GM18519 (cell line): ENCODE results near the gene DNAL1.
"Not testable (repeated sequence)": the region's sequence is repeated elsewhere in the genome, so short reads cannot be mapped to it uniquely, and the experiment has no call there.

Experiments used
- ATAC-seq: cut with Tn5 transposase; IDR thresholded peaks from one replicate; pipeline ENCODE4 v1.9.1; 2021; ENCODE audit warnings: mild to moderate bottlenecking, moderate library complexity; ENCODE audit not compliant: unreplicated experiment, low FRiP score

The DNAL1 gene

DNA sequence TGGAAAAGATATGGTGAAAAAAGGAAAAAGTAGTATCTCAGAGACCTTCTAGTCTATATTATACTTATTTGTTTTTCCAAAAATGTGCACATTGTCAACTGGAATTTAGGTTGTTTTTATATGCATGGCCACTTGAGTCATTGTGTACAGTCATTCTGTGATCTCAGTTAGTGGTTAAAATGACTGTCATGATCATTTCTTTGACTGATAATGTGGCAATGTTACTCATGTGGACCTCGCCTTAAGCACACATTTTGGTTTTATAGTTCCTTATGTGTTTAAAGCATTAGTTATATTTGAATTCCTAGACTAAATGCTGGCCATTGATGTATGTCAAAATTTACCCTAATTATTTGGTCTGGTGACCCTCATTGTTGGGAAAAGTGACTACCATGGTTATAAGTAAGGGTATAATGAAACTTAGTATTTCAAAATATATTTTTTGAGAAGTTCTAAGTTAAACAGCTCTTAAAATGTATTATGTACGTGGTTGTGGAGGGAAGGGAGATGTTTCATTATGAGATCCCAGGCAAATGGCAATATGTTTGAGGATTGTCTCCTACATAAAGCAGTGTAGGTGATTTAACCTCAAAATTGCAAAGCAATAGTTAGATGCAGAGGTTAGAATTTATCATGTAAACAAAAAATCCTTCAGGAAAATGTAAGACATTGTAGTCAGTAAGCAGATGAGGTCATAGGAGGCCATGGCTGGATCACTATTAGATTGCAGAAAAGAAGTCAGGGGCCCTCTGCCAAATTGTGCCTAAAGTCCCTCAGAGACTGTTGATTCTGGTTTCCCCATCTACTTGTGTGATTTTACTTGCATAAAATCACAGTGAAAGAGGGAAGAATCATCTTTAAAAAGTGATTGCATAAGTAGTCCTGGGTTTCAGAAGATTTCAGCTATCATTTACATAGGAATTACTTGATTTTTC, 51.9 kb downstream of the DNAL1 start:
- ATAC-seq, result peak; percentile 76

- ATAC-seq, result no peak
These were observed 55.5 kb downstream of the DNAL1 start for GRCh38 chr14:73700325-73700724.

DNA sequence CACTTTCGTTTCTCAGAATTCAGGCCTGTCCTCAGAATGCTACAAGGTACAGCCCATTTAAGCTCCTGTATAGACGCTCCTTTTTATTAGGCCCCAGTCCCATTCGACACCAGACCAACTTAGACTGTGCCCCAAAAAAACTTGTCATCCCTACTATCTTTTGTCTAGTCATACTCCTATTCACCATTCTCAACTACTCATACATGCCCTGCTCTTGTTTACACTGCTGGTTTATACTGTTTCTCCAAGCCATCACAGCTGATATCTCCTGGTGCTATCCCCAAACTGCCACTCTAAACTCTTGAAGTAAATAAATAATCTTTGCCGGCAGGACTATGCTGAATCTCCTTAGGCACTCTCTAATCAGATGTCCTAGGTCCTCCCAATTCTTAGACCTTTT, 63.3 kb downstream of the DNAL1 start:
- ATAC-seq, result not testable (repeated sequence)

- ATAC-seq, result no peak
These were observed 65.2 kb downstream of the DNAL1 start for GRCh38 chr14:73709904-73710469.

DNA sequence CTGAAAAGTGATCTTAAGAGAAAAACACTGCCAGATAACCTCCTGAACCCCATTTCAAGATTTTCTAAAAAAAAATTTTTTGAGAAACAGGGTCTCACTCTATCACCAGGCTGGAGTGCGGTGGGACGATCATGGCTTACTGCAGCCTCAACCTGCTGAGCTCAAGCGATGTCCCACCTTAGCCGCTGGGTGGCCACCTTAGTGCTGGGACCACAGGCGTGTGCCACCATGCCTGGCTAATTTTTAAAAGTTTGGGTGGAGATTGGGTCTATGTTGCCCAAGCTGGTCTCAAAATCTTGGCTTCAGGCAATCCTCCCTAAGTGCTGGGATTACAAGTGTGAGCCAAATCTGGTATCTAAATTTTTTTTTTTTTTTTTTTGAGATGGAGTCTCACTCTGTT, 66.0 kb downstream of the DNAL1 start:
- ATAC-seq, result no peak

DNA sequence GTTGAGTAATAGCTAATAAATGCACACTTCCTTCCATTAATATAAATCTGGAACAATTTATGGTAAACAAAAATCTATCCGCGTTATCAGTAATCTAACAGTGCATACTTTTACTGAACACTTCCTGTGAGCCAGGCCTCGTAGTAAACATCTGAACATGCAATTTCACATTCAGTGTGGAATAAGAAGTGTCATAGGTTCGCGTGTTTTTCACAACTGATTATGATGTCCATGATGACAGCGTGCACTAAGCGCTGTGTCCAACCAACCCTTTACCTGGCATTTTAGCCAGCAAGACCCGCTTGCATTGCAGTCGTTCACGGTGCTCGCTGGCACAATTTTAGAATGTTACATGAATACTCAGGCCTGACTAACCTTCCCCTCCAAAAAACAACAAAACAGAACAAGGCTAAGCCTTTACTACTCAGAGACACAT, 67.3 kb downstream of the DNAL1 start:
- no peak for ATAC-seq

DNA sequence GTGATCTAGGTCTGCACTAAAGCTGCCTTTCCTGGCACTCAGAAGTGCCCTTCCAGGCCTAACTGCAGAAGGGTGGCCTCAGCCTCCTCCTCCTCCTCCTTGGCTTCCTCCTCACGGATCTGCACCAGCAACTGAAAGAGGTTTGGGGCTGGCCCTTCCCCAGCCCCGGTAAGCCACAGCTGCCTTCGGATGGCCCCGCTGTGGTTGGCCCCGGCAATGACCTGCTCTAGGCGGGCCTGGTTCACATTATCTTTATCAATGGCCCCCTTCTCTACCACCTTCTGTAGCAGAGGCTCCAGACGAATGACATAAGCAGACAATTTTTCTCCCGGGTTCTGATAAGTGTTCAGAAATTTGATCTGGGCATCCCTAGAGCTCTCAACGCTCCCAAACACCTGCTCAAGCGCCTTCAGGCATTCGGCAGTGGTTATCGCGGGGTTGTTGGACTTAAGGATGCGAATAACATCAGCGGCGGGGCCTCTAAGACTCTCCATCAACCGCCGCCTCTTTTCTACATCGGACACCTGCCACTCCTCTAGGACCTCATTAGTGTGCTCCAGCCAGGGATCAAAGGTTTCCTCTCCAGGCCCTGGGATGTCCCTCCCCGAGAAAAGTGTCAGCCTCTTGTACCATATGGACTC, 67.9 kb downstream of the DNAL1 start:
- ATAC-seq, result no peak

DNA sequence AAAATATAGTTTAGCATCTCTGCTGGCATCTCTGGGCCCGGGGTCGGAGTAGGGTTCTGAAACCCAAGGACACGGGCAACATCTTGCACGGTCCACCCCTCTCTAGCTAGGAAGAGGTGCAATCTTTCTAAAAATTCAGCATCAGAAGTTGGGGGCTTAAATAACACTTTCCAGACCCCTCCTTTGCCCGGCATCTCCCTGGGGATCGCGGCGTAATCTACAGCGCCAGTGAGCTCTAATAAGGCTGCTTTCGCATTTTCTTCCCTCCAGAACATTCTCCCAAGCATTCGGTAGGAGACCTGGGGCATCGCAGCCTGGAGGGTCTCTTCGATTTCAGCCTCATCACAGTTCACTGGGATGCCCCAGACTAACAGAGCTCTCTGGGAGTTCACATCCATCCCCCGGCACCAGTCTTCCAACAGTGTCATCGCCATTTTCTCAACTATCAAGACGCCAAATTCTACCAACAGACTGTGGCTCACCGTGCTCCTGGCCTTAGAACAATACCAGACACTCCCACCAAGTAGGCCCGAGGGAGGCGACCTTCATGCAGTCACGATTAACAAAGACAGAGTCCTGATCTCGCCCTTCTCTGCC, 68.5 kb downstream of the DNAL1 start:
- peak; percentile 4 for ATAC-seq

- peak; percentile 46 for ATAC-seq
These were observed 69.2 kb downstream of the DNAL1 start, which contains the start of gene PNMA1 for GRCh38 chr14:73713803-73714655. Gene PNMA1, minus strand, starts transcription at chr14:73714384. Its CDS starts 745 bp downstream, at chr14:73713639.

GRCh38 chr14:73714656-73715081, 69.9 kb downstream of the DNAL1 start:
- no peak for ATAC-seq

- no peak for ATAC-seq
These were observed 70.9 kb downstream of the DNAL1 start for GRCh38 chr14:73715707-73716106.

- ATAC-seq, result no peak
These were observed 72.5 kb downstream of the DNAL1 start for GRCh38 chr14:73717266-73717665.

DNA sequence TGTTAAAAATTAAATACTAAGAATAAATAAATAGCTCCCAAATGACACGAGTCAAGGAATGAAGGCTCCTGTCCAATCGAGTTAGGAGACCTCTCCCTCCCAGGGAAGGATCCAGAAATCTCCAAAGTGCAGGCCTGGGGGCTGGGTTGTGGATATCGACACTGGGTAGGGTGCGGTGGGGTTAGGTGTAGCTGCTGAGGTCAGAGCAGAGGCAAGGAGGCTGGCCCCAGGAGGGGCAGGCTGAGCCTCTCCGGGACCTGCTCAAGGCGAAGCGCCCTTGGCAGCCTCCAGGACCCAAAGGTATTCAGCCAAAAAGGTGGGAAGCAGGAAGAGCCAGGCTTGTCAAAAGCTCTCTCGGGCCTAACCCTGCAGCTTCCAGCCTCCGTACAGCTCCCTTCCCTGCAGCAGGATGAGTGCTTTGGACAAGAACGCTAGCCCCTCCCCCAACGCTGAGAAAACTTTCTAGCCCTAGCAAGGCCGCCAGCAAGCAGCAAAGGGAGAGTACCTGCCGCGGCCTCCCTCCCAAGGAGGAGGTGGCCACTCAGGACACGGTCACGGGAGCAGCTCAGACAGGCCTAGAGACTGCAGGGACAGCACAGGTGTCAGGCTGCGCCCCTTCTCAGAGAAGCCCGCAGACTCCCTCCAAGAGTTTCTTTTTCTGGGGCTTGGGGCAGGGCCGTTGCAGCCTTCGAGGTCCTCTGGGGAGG, 73.1 kb downstream of the DNAL1 start:
- no peak for ATAC-seq

GRCh38 chr14:73718418-73719251, 73.8 kb downstream of the DNAL1 start:
- no peak for ATAC-seq

GRCh38 chr14:73719361-73719760, 74.6 kb downstream of the DNAL1 start:
- ATAC-seq, result no peak

- ATAC-seq, result no peak
These were observed 75.0 kb downstream of the DNAL1 start for GRCh38 chr14:73719791-73720190.

DNA sequence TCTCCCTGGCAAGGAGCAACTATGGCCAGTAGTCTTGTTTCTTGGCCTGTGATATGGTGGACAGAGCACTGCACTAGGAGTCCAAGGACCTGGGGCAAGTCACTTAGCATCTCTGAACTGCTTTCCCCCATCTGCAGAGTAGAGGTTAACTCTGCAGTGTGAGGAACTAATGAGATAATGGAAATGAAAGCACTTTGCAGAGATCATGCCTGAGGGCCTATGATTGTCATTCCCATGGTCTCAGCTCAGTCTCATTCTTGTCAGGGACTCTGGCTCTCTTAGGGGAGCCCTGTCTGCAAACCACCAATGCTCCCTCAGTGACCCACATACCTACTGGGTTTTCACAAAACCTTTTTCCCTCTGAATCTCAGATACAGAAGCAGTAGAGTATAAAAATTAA, 75.8 kb downstream of the DNAL1 start:
- no peak for ATAC-seq

DNA sequence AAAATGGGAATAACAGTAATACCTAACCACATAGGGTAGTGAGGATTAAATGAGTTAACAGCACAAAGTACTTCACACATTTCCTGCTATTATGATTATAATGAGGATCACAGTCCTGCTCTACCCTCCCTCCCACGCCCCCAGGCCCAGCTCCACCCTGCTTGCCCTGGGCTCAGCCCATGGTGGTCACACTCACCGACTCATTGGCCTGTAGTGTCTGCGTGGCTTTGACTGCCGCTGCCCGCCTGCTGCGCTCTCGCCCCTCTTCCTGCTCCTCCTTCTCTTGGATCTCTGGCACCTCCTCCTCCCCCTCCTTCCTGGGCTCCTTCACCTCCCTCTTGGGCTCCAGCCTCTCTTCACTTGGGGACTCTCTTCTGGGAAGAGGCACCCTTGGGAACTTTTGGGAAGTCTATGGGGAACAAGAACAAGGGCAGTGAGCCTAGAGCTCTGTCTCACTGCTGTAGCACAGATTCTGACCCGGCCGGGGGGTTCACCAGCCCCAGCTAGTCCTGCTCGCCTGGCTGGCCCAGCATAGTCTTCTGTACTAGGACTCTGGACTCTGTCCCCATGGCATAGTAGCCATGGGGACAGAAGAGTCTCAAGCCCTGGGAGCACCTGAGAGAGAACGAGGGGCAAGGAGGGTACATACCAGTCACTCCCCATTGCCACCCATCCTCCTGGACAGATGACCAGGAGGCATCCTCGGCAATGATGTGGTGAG, 76.5 kb downstream of the DNAL1 start:
- no peak for ATAC-seq
